GM19240 (cell line): Measurements from ENCODE around the gene RNFT2.

Experiments
- DNase-seq: peaks from one replicate; pipeline ENCODE4 v3.0.0; 2011; ENCODE audit warnings: low spot score; ENCODE audit not compliant: insufficient read length

RNFT2 gene

GRCh38 chr12:116832353-116832752 lies 94.2 kb downstream of the RNFT2 start:
- DNase-seq = no peak

GRCh38 chr12:116833474-116833873 lies 95.4 kb downstream of the RNFT2 start:
- no peak for DNase-seq

- DNase-seq = no peak
These were observed 97.4 kb downstream of the RNFT2 start for GRCh38 chr12:116835484-116835883.

GRCh38 chr12:116837097-116837496 lies 99.0 kb downstream of the RNFT2 start:
- DNase-seq = no peak

GRCh38 chr12:116838365-116838764 lies 100.2 kb downstream of the RNFT2 start:
- DNase-seq = no peak

GRCh38 chr12:116839287-116839830 lies 101.2 kb downstream of the RNFT2 start:
- DNase-seq = no peak

GRCh38 chr12:116843085-116843484 lies 105.0 kb downstream of the RNFT2 start:
- DNase-seq = no peak

GRCh38 chr12:116849216-116849615 lies 111.1 kb downstream of the RNFT2 start:
- DNase-seq = no peak

- DNase-seq = no peak
These were observed 114.2 kb downstream of the RNFT2 start for GRCh38 chr12:116852303-116852702.

- no peak for DNase-seq
These were observed 115.4 kb downstream of the RNFT2 start for GRCh38 chr12:116853507-116853906.

GRCh38 chr12:116855744-116856470 lies 117.8 kb downstream of the RNFT2 start:
- DNase-seq = no peak

GRCh38 chr12:116856729-116857128 lies 118.6 kb downstream of the RNFT2 start:
- DNase-seq = no peak

- no peak for DNase-seq
These were observed 121.0 kb downstream of the RNFT2 start for GRCh38 chr12:116859079-116859478.

- no peak for DNase-seq
These were observed 122.1 kb downstream of the RNFT2 start for GRCh38 chr12:116860263-116860662.

GRCh38 chr12:116861320-116861719 lies 123.2 kb downstream of the RNFT2 start:
- peak; percentile 68 for DNase-seq

- no peak for DNase-seq
These were observed 124.1 kb downstream of the RNFT2 start for GRCh38 chr12:116862167-116862566.

GRCh38 chr12:116863275-116863767 lies 125.2 kb downstream of the RNFT2 start:
- DNase-seq = no peak

GRCh38 chr12:116864371-116865160 lies 126.5 kb downstream of the RNFT2 start:
- DNase-seq = no peak

- DNase-seq = no peak
These were observed 129.4 kb downstream of the RNFT2 start for GRCh38 chr12:116867523-116867922.

- no peak for DNase-seq
These were observed 132.2 kb downstream of the RNFT2 start for GRCh38 chr12:116870306-116870705.

GRCh38 chr12:116874324-116874995 lies 136.3 kb downstream of the RNFT2 start:
- no peak for DNase-seq
